GM19395 (cell line): ENCODE data around the gene GSN.

Source experiments
- ATAC-seq: cut with Tn5 transposase; IDR thresholded peaks from one replicate; pipeline ENCODE4 v1.9.1; 2021; ENCODE audit warnings: mild to moderate bottlenecking, moderate library complexity; ENCODE audit not compliant: unreplicated experiment

GSN gene

DNA sequence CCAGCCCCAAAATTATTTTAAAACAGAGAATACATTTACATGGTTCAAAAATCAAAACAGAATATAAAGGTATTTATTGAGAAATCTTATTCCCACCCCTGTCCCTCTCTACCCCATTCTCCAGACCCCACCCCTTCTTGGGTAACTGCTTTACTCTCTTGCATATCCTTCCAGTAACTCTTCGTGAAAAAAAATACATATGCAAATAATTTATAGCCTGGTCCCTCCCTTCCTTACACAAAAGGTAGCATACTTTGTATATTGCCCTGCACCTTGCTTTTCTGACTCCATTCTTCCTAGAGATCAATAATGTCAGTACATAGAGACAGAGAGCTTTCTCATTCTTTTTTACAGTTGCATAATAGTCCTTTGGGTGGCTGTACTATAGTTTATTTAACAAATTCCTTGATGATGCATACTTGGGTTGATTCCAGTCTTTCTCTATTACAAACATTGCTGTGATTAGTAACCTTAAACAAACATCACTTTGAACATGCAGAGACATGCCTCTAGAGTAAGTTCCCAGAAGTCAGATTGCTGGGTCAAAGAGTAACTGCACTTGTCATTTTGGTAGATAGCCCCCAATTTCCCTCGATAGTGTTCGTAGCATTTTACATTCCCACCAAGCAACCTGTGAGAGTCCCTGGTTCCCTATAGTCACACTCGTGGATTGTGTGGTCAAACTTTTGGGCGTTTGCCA lies 54.2 kb downstream of the GSN start:
- no peak for ATAC-seq

DNA sequence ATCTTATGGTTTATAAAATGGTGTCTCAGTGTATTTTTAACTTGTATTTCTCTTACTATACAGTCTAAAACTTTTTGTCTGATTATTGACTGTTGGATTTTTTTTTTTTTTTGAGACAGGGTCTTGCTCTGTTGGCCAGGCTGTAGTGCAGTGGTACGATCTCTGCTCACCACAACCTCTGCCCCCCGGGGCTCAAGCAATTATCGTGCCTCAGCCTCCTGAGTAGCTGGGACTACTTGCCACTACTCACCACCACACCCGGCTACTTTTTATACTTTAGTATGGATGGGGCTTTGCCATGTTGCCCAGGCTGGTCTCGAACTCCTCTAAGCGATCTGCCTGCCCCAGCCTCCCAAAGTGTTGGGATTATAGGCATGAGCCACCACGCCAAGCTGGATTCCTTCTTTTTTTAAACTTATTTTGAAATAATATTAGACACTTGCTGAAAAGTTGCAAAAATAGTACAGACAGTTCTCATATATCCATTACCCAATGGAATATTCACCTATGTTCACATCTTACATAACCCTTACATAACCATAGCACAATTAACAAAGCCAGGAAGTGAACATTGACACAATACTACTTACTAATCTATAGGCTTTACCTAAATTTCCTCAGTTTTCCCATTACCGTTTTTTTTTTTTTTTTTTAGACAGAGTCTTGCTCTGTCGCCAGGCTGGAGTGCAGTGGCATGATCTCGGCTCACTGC lies 54.9 kb downstream of the GSN start:
- no peak for ATAC-seq

DNA sequence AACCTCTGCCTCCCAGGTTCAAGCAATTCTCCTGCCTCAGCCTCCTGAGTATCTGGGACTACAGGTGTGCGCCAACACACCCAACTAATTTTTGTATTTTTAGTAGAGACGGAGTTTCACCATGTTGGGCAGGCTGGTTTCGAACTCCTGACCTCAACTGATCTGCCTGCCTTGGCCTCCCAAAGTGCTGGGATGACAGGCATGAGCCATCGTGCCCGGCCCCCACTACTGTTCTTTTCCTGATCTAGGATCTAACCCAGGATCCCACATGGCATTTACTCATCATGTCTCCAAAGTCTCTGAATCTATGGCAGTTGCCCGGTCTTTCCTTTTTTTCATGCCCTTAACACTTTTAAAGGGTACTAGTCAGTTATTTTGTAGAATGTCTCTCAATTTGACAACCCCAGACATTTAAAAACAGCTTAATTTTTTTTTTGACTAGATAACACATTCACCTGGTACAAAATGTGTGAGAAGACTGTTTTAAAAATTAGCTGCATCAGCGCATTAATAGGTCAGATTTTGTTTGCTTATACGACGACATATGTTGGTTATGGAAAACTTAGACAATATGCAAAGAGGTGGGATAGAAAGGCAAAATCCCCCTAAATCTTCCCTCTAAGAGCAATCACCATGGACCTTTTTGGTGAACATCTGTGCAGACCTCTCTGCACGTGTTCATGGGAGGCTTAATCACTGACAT lies 55.6 kb downstream of the GSN start:
- ATAC-seq, result no peak

DNA sequence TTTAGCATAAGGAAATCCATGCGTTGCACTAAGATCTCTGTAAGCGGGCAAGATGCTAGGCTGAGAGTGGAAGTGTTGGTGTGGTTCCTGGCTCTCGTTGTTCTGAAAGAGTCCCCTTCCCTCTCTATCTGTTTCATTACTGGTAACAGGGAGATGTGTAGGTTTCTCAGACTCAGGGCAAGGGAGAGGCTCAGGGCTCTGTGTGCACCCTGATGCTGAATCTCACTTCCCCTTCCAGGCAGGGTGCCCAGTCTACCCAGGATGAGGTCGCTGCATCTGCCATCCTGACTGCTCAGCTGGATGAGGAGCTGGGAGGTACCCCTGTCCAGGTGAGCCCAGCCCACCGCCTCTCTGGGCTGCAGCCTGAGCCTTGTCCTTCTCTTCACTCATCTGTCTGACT lies 56.4 kb downstream of the GSN start:
- no peak for ATAC-seq

DNA sequence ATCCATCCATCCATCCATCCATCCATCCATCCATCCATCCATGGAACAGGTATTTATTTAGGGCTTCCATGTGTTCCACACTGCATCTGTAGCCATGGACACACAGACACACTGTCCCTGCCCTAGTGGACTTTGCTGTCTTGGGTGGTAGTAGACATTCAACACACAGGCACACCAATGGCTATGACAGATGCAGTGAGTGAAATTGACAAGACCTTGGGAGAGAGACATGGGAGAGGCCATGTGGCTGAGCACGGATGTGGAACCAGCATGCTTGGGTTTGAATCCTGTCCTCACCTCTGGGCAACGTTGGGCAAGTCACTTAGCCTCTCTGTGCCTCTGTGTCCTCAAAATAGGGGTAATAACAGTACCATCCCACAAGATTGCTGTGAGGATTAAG lies 56.8 kb downstream of the GSN start:
- no peak for ATAC-seq

DNA sequence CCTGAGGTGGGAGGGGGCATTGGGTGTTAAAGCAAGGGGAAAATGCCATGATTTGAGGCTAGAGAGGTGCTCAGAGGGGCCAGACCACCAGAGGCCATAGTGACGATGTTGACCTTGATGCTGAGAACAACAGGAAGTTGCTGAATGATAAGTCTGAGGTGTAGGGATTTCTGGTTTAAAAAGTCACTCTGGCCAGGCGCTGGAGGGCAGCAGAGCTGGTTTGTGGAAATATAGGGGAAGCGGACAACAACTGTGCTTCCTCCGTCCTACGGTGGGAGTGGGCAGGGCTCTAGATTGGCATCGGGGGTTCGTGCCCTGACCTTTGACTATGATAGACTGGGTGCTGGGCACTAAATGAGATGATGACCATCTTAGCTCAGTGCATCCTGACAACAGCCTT lies 57.4 kb downstream of the GSN start:
- ATAC-seq, result no peak

DNA sequence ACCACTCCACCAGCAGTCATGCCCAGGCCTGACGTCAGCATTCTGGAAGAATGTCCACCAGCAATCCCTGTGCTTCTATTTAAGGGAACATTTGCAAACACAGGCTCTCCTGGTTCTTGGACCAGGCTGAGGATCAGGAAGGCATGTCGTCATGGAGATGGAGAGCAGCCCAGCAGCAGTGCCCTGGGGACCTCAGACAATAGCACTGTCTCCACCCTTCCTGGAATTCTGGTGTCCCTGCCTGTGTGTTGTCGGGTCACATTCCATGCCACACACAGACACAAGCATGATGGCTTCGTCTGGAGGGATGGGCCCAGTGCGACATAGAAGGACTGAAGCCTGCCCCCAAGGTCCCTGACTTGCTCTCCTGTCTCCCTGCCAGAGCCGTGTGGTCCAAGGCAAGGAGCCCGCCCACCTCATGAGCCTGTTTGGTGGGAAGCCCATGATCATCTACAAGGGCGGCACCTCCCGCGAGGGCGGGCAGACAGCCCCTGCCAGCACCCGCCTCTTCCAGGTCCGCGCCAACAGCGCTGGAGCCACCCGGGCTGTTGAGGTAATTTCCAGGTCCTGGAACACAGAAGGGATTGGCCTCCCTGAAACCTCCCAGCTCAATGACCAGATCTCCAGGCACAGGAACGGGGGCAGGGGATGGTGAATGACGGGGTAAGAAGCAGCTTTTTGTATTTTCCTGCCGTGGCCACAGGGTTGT lies 58.3 kb downstream of the GSN start:
- ATAC-seq, result no peak

DNA sequence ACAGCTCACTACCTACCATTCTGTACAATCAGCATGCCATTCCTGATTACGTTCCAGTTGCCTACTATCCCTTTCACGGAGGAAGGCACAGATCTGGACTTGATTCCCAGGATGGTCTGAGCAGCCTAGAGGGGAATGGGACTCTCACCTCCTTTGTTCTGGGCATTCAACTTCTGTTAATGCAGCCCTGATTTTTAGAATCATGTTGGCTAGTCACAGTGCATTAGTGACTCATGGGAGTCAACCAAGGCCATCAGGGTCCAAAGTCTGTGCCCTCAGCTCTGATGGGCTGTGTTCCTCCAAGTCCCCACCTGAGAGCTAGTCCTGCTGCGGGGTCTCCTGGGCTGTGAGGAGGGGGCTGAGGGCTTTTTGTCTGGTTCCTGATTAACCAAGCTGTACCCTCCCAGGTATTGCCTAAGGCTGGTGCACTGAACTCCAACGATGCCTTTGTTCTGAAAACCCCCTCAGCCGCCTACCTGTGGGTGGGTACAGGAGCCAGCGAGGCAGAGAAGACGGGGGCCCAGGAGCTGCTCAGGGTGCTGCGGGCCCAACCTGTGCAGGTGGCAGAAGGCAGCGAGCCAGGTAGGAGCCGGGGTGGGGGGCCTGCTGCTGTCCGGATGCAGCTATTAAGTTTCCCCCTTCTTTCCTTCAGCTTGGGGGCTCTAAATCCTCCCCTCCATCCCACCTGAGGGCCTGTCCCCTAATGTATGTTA lies 59.1 kb downstream of the GSN start:
- ATAC-seq, result no peak

DNA sequence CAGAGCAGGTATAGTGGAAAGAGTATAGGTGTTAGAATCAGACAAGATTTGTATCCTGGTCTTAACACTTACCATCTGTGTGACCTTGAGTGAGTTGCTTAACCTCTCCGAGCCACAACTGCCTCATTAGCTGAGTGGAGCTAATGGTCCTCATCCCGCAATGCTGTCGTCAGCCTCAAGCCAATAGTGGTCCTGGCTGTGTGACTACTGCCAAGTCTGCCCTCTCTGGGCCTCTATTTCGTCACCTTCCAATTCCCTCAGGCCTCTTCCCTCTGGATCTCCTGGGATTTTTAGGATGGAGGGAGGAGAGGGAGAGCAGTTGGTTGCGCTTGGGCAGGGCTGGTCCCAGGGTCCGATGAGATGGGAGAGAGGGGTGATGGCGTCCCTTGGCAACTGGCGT lies 60.5 kb downstream of the GSN start:
- no peak for ATAC-seq

DNA sequence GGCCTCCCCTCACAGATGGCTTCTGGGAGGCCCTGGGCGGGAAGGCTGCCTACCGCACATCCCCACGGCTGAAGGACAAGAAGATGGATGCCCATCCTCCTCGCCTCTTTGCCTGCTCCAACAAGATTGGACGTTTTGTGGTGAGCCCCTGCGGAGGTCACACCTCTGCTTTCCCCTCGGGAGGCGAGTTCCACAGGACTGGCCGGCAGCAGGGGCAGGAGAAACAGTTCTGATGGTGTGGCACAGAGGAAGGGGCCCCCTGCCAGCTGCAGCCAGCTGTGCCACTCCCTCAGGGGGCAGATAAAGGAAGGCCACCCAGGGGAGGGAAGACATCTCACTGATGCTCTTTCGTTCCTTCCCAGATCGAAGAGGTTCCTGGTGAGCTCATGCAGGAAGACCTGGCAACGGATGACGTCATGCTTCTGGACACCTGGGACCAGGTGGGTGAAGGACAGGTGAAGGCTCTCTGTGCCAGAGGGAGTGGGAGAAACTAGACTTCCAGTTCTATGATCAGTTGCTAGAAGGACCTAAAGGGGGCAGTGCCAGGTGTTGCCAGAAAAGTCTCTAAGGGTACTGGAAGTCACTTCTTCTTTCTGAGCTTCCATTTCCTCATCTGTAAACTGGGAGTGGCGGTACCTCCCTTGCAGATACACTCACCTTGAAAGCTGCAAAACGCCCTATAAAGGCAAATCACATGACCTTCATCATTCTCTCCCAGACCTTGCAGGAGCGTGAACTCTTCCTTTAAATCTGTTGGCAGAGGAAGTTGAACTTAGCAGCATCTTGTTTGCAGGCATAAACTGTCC lies 61.1 kb downstream of the GSN start:
- no peak for ATAC-seq

DNA sequence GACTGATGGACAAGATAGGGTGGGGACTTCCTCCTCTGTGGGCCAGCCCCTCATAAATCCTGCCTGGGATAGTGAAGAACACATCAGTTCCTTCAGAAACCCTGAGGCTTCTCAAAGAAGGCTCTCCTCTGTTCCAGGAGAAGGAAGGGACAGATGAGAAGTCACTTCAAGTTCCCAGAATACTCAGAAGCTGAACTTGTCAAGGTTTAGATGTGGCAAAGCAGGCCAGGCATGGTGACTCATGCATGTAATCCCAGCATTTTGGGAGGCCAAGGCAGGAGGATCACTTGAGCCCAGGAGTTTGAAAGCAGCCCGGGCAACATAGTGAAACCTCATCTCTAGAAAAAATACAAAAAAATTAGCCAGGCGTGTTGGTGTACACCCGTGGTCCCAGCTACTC lies 63.6 kb downstream of the GSN start:
- ATAC-seq, result no peak

DNA sequence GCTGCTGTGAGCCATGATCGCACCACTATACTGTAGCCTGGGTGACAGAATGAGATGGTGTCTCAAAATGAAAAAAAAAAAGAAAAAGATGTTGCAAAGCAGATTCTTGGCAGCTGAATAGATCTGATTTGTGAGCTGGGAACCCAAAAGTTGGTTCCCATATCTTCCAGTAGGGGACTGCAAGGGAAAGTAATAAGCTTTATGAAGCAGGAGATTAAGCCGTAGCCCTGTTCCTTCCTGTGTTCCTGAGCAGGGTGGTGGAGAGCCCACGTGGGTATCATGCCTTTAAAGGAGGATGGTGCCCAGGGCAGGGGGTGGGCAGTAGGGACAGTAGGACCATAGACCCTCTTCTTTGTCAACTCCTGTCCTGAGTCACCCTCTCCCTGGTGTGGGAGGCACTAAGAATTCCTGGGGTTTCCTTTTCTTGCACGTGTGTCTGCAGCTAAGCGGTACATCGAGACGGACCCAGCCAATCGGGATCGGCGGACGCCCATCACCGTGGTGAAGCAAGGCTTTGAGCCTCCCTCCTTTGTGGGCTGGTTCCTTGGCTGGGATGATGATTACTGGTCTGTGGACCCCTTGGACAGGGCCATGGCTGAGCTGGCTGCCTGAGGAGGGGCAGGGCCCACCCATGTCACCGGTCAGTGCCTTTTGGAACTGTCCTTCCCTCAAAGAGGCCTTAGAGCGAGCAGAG lies 64.2 kb downstream of the GSN start:
- ATAC-seq, result no peak

DNA sequence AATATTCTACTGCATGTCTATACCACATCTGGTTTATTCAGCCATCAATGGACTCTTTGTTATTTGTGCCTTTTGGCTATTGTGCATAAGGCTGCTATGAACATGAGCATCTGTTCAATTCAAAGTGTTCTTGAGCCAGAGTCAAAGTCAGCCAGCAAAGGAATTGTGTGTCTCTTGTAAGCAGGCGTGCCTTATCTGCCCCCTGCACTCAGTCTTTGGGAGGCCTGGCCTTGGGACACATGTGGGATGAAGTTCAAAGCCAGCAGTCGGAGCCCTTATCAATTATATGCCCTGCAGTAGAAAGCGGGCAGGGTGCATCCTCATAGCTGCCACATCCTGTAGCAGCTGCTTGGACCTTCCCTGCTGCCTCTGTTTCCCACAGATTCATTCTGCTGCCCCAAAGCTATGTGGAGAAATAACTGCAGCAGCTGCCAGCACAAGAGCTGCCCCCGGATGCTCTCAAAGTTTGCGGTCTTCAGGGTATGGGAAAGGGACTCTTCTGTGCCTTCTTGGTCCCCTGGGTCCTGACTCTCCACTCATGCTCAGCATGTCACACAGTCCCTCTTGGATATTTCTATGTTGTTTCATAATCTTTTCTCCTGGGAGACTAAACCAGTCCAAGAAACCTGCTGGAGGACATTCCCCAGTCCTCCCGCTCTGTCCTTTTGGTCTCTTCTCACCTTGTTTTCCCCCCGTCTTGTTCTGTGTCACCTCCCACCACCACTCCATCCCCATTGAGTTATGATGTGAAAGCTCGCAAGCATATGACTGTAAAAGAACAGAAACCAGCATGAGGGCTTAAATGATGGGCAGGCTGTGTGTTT lies 66.2 kb downstream of the GSN start:
- no peak for ATAC-seq

DNA sequence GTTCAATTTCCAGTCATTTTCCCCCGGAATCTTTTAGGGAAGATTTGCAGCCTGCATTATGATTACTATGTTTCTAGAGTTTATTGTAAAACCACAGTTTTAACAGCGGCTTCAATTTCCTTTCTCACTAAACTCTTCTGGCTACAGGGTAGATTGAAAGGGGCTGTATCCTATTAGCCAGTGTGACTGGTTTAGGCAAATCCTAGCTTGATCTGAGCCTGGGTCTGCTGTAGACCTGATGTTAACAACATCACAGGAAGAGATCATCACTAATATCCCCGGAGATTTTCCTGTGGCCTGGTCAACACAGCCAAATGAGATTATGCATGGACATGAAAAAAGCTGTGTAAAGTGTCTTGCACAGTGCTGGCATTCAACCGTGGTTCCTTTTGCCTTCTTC lies 68.7 kb downstream of the GSN start:
- ATAC-seq, result no peak

DNA sequence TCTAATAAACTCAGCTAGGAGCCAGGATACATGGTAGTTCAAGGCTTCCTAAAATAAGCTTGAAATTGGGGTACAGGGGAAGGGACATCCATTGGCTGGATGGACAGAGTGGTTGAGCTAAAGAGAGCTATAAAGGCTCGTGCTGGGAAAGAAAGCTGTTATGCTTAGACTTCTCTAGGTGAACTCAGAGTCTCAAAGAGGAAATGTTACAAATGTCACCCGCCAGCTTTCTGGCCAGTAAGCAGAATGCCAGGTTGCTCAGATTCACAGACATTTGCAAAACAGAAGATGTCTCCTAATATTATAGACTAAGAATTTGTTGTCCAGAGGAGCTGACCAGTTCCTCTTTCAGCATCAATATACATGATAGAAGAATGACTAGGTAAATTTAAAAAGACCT lies 71.5 kb downstream of the GSN start:
- ATAC-seq, result no peak

DNA sequence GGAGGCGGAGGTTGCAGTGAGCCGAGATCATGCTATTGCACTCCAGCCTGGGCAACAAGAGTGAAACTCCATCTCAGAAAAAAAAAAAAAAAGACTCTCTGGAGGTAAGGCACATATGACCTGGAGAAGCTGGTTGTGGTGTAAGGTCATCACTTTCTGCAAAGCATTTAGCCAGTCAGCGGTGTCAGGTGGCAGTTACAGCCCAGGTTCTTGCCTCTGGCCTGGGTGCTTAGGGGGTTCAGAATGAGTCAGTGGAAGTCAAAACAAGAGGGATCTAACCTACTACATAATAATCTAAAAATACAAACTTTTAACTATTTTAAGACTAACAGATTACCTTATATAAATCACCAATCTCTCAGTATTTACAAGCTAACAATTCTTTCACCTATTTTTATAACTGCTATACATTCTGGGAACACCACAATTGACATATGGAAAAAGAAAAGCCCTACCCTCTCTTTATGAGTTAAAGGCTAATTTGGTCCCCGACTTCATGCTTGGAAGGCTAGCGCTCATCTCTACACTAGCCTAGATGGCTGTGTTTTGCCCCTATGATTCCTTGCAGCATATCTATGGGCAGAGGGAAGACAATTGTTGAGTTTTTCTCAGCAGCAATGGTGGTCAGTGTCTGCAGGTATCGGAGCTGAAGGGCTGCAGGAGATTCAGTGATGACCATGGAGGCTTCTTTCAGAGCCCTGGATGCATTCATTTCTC lies 72.9 kb downstream of the GSN start:
- no peak for ATAC-seq

DNA sequence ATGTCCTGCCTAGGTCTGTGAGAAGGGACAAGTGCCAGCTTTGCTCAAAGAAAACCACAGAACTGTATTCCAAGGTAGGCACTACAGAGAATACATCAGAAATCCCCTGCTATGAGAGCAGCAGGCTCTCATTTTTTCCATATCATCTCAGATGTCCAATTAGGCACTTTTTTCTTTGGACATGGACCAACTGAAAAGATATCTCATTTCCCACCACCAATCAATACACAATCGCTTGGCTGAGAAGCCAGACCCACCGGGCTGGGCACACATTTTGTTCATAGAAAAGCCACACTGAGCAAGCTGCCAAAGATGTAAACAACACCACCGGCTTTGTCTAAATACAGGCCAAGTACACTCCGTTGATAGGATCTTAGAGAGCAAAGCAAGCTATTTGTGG lies 76.2 kb downstream of the GSN start:
- no peak for ATAC-seq

DNA sequence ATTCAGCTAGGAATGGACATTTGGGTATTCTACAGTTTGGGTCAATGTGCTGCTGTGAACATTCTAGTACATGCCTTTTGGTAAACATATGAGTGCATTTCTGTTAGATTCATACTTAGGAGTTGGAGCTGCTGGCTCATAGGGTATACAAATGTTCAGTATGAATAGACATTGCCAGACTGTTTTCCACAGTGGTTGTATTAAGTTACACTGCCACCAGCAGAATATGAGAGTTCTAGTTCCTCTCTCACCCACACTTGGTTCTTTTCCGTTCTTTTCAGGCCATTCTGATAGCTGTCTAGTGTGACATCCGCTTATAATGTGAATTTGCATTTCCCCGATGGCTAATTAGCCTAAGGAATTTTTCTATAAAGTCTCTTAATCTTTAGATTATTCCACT lies 77.1 kb downstream of the GSN start:
- ATAC-seq, result no peak
